ENCODE data around the gene COA4.
A peak's percentile ranks its signal among the peaks of the same experiment; 100 is the strongest.

COA4 gene

DNA sequence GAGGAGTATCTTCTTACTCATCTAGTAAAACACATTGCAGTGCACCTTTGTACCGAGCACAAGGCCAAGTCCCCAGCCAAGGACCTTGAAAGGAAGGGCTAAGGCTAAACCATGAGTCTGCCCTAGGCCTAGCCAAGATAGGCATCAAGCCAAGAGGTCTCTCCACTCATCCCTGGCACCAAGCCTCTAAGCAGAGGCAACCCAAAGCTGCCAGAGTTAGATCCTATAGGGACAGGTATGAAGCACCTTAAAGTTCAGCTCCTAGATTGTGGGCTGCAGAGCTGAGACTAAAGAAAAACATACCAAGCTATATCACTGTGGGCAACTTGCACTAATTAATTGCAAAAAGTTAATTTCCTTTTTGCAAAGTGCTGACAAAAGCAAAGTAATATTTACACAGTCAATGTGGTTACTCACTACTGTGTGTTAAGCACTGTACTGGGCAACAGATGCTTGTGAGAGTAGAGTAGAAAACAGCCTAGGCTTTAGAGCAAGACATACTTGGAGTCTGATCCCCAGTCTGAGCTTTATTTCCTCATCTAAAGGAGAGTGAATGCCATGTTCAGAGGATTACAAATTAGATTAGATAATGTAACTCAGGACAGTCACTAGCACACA is 7.2 kb downstream of the COA4 start:
- DNase-seq: no peak

DNA sequence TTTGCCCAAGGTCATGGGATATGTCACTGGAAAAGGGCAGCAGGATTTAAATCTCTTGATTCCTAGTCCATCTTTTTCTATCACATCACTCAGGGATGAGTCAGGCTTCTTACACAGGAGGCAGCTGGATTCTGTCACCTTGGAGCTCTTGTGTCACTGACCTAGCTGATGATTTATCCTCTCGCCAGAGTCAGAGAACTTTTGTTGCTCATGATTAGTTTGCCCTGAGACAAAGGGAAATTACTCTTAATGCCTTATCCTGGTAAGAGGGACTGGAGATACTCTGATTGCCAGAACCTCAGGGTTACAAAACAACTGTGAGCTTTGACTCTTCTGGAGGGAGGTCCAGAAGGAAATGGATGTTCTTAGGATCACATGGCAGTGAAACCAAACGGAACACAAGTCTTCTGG is 10.1 kb downstream of the COA4 start:
- peak; percentile 14 for DNase-seq

- no peak for DNase-seq
Measured at GRCh38 chr11:73866095-73866579, 10.5 kb downstream of the COA4 start.

GRCh38 chr11:73862986-73863385 is 13.7 kb downstream of the COA4 start:
- DNase-seq: no peak

DNA sequence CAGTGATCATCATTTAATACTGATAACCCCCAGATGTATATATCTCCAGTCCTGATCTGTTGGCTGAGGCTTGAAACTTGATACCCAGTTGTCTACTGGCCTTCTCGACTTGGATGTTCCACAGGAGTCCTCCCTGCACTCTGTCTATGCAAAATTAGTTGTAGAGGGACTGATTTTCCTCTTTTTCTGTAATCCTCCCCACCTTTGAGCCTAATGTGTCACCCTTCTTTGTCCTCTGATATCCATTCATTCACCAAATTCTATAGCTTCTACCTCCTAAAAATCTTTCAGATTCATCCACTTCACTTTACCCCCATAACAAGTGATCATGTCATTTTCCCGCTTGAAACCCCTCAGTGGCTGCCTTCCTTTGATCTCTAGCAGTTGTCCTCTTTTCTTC is 16.4 kb downstream of the COA4 start:
- no peak for DNase-seq

DNA sequence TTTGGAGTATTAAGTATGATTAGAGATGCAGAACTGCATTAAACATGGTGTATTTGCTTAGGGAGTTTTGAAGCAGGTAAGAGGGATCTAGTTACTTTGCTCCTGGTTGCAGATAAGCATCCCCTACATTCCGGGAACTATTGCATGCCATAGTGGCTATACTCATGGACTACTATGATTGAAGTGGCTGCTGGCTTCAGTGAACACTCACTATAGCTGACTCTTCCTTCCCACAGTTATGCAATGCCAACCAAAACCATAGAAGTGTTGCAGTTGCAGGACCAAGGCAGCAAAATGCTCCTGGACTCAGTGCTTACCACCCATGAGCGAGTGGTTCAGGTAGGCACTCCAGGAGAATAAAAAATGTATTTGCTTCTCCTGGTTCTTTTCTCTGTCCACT is 17.0 kb downstream of the COA4 start:
- DNase-seq: no peak

DNA sequence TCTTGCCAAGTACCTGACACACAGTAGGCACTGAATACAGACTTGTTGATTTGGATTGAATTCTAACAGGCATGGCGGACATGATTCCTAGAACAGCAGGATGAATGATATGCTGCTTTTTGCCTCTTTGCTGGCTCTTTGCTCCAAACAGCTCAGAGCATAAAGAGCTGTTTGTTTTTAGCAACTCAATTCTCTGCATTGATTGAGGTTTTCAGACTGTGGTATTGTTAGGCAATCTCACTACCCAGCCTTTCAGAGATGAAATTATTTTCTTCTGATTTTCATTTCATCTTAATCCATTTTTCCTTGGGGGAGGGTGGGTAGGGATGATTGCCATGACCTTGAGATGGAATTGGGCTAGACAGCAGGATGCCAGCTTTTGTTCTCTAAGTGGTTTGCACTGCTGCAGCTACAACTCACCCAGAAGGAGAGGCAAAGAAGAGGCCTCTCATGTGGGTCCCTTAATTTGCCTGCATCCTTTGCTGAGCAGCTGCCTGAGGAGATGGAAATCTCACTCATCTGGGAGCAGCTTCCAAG is 20.5 kb downstream of the COA4 start:
- no peak for DNase-seq

DNA sequence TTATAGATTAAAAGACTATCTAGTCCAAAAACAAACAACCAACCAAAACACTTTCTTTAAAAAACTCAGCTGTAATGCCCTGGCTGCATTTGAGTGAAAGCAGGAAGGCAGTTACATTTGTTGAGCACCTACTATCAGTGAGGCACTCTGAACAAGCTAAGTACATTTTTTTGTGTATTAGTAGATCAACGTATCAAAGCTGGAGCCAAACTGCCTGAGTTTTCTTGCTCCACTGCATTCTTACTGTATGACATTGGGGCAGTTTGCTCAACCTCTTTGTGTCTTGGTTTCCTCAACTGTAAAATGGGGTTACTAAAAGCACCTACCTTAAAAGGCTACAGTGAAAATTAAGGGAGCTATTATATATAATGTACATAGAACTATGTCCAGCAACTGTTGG is 22.0 kb downstream of the COA4 start:
- no peak for DNase-seq

DNA sequence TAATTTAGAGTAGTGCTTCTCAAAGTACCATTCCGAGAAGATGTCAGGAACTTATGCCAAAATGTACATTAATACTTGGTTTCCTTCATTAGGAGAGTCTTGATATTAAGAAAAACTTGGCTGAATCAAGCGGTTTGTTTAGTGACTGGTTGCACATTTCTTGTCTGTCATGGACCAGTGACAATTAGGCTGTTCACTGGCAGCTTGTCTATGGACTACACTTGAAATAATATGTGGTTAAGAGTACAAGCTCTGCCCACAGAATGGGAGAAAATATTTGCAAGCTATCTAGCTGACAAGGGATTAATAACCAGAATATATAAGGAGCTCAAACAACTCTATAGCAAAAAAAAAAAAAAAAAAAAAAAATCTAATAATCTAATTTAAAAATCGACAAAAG is 24.6 kb downstream of the COA4 start:
- no peak for DNase-seq

DNA sequence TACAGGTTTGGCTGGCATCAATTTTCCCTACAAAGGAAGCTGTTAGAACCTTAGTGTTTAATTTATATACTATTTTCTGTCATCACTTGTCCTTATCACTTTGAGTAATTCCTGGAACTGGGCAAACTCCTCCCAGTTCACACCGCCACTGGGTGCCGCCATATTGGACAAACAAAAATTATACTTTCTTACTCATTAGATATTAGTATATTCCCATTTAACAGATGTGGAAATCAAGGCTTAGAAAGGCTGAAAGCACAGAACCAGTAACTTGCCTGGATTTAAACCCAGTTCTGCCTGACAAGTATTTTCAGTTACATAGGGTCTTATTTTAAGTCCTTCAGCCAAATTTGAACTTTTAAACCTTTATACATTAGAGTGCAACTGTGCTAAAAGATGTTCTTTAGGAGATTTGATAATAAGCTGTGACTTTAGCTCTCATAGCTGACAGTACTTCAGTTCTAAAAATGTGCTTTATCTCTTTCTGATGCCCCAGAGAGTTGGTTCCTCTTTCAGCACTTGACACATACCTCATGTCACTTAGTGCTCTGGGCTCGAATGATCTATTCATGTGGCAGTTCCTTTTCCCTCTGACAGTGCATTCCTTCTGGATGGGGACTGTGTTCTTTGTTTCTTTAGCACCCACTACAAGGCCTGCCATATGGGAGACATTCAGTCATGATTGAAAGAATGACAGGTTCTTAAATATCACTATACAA is 25.4 kb downstream of the COA4 start:
- no peak for DNase-seq

- DNase-seq: no peak
Measured at GRCh38 chr11:73839123-73839457, 37.6 kb downstream of the COA4 start.

DNA sequence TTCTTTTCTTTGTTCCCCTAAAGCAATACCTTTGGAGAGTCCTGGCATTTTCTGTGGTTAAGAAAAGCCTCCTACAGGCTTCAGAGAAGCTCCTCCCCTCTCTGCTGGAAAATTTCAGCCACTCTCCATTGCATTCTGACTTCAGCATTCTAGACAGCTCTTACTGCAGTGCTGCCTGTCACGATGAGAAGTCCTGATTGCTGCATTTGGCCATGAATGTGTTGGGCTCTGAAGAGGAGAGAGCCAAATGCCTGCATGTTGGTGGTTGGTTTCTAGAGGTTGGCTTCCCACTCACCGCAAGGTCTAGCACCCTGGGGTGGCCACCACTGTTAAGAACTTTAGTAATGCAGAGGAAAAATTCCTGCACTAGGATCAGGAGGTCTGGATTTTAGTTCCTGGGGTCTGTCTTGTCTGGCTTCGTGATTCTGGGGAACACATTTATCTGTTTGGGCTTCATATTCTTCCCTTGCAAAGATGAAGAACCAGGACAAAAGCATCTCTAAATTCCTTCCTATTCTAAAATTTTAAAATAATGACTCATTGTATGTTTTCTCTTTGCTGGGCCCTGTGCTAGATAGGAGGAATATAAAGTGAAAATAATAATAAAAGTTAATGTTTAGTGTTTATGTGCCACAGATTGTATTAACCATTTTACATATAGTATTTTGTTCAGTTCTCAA is 38.1 kb downstream of the COA4 start:
- DNase-seq: no peak

DNA sequence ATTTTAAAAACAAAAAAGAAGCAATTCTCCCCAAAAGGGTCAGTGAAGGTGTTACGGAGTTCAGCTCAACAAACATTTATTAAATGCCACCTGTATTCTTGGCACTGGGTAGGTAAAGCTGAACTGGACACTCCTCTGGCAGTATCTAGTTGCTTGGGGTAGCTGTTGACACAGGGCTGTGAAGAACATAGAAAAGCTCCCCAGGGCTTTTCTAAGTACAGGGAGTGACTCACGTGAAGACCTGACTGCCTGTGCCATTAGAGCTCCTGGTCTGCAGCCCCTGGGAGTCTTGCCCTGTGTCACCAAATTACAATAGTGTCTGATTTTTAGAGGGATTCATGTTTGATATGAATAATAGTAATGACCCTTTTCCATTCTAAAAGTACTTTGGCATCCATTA is 43.6 kb downstream of the COA4 start:
- no peak for DNase-seq

DNA sequence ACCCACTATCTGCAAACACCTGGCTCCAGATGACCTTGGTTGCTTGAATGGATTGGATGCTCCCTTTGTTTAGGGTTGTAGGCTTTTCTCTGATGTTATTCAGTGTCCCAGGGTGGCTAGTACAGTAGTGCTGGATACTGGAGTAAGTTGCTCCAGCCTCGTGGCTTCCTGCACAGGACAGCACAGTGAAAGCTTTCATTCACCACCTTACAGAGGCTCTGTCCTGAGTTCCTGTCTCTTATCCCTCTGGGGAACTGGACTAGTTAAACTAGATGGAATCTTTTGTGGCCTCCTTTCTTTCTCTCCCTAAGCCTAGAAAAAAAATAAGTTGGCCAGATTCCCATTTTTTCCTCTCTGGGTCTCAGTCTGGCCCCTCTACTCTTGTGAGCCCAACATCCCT is 46.4 kb downstream of the COA4 start:
- DNase-seq: no peak

Data from right kidney (tissue), 1 donor.